ENCODE measurements around the gene SRL. TPM values are rescaled to one million over a fixed set of nuclear protein-coding genes. Genes with fewer than 3 reads are reported as not detected.

The SRL gene
- total and polyA plus RNA-seq, 2 of the 13 experiments (the other 11 are each of a cell fraction or from before 2014, with no cell fraction given) = 0.05 TPM; not detected in 1

DNA sequence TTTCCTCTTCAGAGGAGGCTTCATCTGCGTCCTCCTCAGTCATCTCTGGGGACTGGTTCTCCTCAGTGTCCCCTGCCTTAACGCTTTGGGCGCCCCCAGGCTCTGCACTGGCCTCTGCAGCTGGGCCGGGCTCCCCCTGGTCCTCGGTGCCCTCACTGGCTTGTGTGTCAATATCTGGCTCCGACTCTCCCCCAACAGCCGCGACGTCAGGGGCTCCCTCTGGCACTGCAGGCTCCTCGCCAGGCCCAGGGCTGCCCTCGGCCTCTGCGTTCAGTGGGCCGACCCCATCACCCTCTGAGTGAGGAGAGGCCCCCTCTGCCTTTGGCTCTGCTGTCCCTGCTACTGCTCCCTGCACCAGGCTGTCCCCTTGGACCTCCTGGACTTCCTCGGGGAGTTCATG lies 34.7 kb downstream of the SRL start (continued):
- TF ChIP-seq, protein P1, sequence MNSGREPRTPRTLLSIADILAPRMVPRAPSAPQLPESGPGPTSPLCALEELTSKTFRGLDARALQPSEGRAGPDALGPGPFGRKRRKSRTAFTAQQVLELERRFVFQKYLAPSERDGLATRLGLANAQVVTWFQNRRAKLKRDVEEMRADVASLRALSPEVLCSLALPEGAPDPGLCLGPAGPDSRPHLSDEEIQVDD (CRISPR knock-in tag; IDR thresholded peaks at IDR 0.05; ENCODE audit: borderline replicate concordance) = no peak

DNA sequence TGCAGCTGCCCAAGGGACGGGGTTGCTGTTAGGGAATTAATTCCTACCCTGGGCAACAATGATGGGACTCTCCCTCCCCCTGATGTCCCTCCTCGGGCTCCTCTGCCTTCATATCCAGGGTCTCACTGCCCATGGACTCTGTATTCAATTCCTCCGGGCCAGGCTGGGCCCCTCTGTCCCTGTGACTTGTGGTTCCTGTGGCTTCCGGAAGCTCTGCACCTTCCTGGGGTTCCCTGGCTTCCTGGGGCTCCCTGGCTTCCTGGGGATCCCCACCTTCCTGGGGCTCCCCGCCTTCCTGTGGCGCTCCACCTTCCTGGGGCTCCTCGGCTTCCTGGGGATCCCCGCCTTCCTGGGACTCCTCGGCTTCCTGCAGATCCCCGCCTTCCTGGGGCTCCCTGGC lies 35.2 kb downstream of the SRL start:
- FAIRE-seq (no peak), DNase-seq (ENCODE audit: low spot score) (no peak), ATAC-seq (no peak)
- Histone ChIP-seq H3K4me3 (replicated peaks in 1 of 3; ENCODE audit: insufficient read depth in 1 of 3, low read depth in 2 of 3, low read length in 3 of 3) (no peak overlapping the region), H3K4me1 (ENCODE audit: insufficient read depth, low read length) (peaks cover 27% of the 10 kb centered on the region), H3K9me3 (ENCODE audit: low read length) (no peaks in the 10 kb centered on the region), H3K9ac (ENCODE audit: insufficient read depth, low read depth, low read length) (no peak overlapping the region), H4K20me1 (ENCODE audit: insufficient read depth, low read length) (no peaks in the 10 kb centered on the region), H3K79me2 (ENCODE audit: insufficient read depth, low read length) (no peaks in the 10 kb centered on the region), H3K27ac (ENCODE audit: extremely low read length, insufficient read depth, low read length) (no peak overlapping the region), H3K36me3 (replicated peaks in 1 of 2; ENCODE audit: control insufficient read depth in 1 of 2, insufficient read depth in 2 of 2, low read length in 2 of 2) (no peaks in the 10 kb centered on the region), H3K4me2 (ENCODE audit: low read depth, low read length) (no peak overlapping the region; the same call in 1 of the 2 replicates), H2AFZ (ENCODE audit: low read length) (no peak overlapping the region), H3K27me3 (ENCODE audit: control insufficient read depth in 1 of 2, insufficient read depth in 2 of 2, low read length in 2 of 2) (peaks cover 2 to 42% of the 10 kb centered on the region in 2 experiments; a peak in 2 of 5 replicates)
- POLR2A ChIA-PET = no interaction called here
- in situ Hi-C loops (cut with HindIII; ENCODE audit: extremely low pct_ligation_motif_present, low pct_unique_long_range_greater_than_20kb) = loop anchor here (5.0 kb wide), 1 partner anchor 116 kb away; no protein-coding TSS in a partner anchor
- WGBS (ENCODE audit: low lambda C conversion rate) = 57% methylated on average over 10 of the region's 10 CpGs
- TF ChIP-seq REL (CRISPR knock-in tag; conservative IDR thresholded peaks at IDR 0.05) = no peak
- no peak for TF ChIP-seq ZSCAN30 (CRISPR knock-in tag; IDR thresholded peaks at IDR 0.05)
- TF ChIP-seq CREB1 (IDR thresholded peaks at IDR 0.05) = no peak
- no peak for TF ChIP-seq CREB1 (CRISPR knock-in tag; IDR thresholded peaks at IDR 0.05)
- TF ChIP-seq MAF1 (CRISPR knock-in tag; IDR thresholded peaks at IDR 0.05; ENCODE audit: borderline replicate concordance) = no peak
- TF ChIP-seq, protein P2, sequence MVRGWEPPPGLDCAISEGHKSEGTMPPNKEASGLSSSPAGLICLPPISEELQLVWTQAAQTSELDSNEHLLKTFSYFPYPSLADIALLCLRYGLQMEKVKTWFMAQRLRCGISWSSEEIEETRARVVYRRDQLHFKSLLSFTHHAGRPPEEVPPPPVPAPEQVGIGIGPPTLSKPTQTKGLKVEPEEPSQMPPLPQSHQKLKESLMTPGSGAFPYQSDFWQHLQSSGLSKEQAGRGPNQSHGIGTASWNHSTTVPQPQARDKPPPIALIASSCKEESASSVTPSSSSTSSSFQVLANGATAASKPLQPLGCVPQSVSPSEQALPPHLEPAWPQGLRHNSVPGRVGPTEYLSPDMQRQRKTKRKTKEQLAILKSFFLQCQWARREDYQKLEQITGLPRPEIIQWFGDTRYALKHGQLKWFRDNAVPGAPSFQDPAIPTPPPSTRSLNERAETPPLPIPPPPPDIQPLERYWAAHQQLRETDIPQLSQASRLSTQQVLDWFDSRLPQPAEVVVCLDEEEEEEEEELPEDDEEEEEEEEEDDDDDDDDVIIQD (CRISPR knock-in tag; IDR thresholded peaks at IDR 0.05; ENCODE audit: low read depth) = no peak
- TF ChIP-seq ZNF776 (CRISPR knock-in tag; IDR thresholded peaks at IDR 0.05) = no peak
- TF ChIP-seq RBFOX2 (IDR thresholded peaks at IDR 0.05; ENCODE audit: low read depth, low read length) = no peak
- no peak for TF ChIP-seq NFKBIZ (CRISPR knock-in tag; IDR thresholded peaks at IDR 0.05)
- TF ChIP-seq, protein P3, sequence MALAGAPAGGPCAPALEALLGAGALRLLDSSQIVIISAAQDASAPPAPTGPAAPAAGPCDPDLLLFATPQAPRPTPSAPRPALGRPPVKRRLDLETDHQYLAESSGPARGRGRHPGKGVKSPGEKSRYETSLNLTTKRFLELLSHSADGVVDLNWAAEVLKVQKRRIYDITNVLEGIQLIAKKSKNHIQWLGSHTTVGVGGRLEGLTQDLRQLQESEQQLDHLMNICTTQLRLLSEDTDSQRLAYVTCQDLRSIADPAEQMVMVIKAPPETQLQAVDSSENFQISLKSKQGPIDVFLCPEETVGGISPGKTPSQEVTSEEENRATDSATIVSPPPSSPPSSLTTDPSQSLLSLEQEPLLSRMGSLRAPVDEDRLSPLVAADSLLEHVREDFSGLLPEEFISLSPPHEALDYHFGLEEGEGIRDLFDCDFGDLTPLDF (CRISPR knock-in tag; IDR thresholded peaks at IDR 0.05) = no peak
- TF ChIP-seq NONO (IDR thresholded peaks at IDR 0.05) = no peak
- TF ChIP-seq NONO (CRISPR knock-in tag; conservative IDR thresholded peaks at IDR 0.05) = no peak
- TF ChIP-seq PHF20 (CRISPR knock-in tag; IDR thresholded peaks at IDR 0.05) = no peak
- BruUV-seq (replicated peaks) = no TSS peak
- intact Hi-C loops (cut with micrococcal nuclease; ENCODE audit: unreplicated experiment) = no loop called here
- CTCF ChIA-PET (ENCODE audit: low intra/inter-chr PET ratio, low total read pairs) = no interaction called here

All from HepG2 (cell line).